BE2C (cell line): ENCODE results near the gene UPB1.
"Not testable (repeated sequence)": the region's sequence is repeated elsewhere in the genome, so short reads cannot be mapped to it uniquely, and the experiment has no call there.

Source experiments
- DNase-seq: peaks from one replicate; pipeline ENCODE4 v3.0.0-alpha.2; 2020
- H3K27me3 ChIP-seq: fragments of 250-450 bp; sonication (Bioruptor Pico); 2 replicates; pipeline ENCODE4 v1.5.1; 2020; ENCODE audit warnings: mild to moderate bottlenecking
- H3K36me3 ChIP-seq: fragments of 250-450 bp; sonication (Bioruptor Pico); 2 replicates; pipeline ENCODE4 v1.5.1; 2020; ENCODE audit warnings: mild to moderate bottlenecking
- H3K4me1 ChIP-seq: fragments of 250-450 bp; sonication (Bioruptor Pico); 2 replicates; pipeline ENCODE4 v1.5.1; 2020
- H3K4me3 ChIP-seq: 2 replicates; pipeline ENCODE4 v1.5.1; 2011; ENCODE audit warnings: low read depth, low read length
- H3K9me3 ChIP-seq: fragments of 250-450 bp; sonication (Bioruptor Pico); 2 replicates; pipeline ENCODE4 v1.5.1; 2020
- CTCF ChIP-seq: IDR thresholded peaks from 2 replicates; pipeline ENCODE4 v1.5.1; 2012; ENCODE audit warnings: mild to moderate bottlenecking, low read depth, low read length

Gene UPB1

GRCh38 chr22:24483976-24484545 lies 11.1 kb upstream of the UPB1 start:
- H3K9me3 ChIP-seq: no peaks in the 10 kb centered on the region
- no peak for TF ChIP-seq CTCF
- no peak for DNase-seq
- H3K4me1 ChIP-seq: peaks cover 5% of the 10 kb centered on the region
- H3K27me3 ChIP-seq: no peaks in the 10 kb centered on the region
- no peaks in the 10 kb centered on the region for H3K36me3 ChIP-seq
- H3K4me3 ChIP-seq: no peak overlapping the region

- H3K4me1 ChIP-seq: peaks cover 5% of the 10 kb centered on the region
- no peak overlapping the region for H3K4me3 ChIP-seq
- no peaks in the 10 kb centered on the region for H3K36me3 ChIP-seq
- H3K27me3 ChIP-seq: no peaks in the 10 kb centered on the region
- H3K9me3 ChIP-seq: no peaks in the 10 kb centered on the region
- DNase-seq: no peak
- no peak for TF ChIP-seq CTCF
Measured at GRCh38 chr22:24485170-24485569, 10.0 kb upstream of the UPB1 start.

GRCh38 chr22:24485608-24486007 lies 9.5 kb upstream of the UPB1 start:
- Histone ChIP-seq H3K27me3 (no peaks in the 10 kb centered on the region), H3K9me3 (no peaks in the 10 kb centered on the region), H3K36me3 (no peaks in the 10 kb centered on the region), H3K4me3 (no peak overlapping the region), H3K4me1 (peaks cover 5% of the 10 kb centered on the region)
- TF ChIP-seq CTCF: peak; percentile 69
- peak; percentile 29 for DNase-seq

GRCh38 chr22:24486501-24486921 lies 8.6 kb upstream of the UPB1 start:
- DNase-seq: no peak
- Histone ChIP-seq H3K4me3 (no peak overlapping the region), H3K36me3 (no peaks in the 10 kb centered on the region), H3K4me1 (peaks cover 5% of the 10 kb centered on the region), H3K27me3 (no peaks in the 10 kb centered on the region), H3K9me3 (no peaks in the 10 kb centered on the region)
- TF ChIP-seq CTCF: no peak

GRCh38 chr22:24489011-24489410 lies 6.1 kb upstream of the UPB1 start:
- no peak for DNase-seq
- TF ChIP-seq CTCF: no peak
- peaks cover 5% of the 10 kb centered on the region; the same call in 1 of the 2 replicates for H3K4me1 ChIP-seq
- no peaks in the 10 kb centered on the region for H3K9me3 ChIP-seq
- no peaks in the 10 kb centered on the region for H3K27me3 ChIP-seq
- H3K4me3 ChIP-seq: no peak overlapping the region
- H3K36me3 ChIP-seq: no peaks in the 10 kb centered on the region

GRCh38 chr22:24489434-24489833 lies 5.7 kb upstream of the UPB1 start:
- not testable (repeated sequence) for H3K4me3 ChIP-seq, H3K9me3 ChIP-seq, H3K36me3 ChIP-seq, H3K4me1 ChIP-seq, H3K27me3 ChIP-seq, DNase-seq

GRCh38 chr22:24492391-24492790 lies 2.7 kb upstream of the UPB1 start:
- H3K27me3 ChIP-seq: no peaks in the 10 kb centered on the region
- no peak overlapping the region for H3K4me3 ChIP-seq
- no peak for TF ChIP-seq CTCF
- no peak for DNase-seq
- no peaks in the 10 kb centered on the region for H3K36me3 ChIP-seq
- no peaks in the 10 kb centered on the region for H3K9me3 ChIP-seq
- H3K4me1 ChIP-seq: no peaks in the 10 kb centered on the region
